ENCODE results near the gene WWOX. TPM values are rescaled to one million over a fixed set of nuclear protein-coding genes. Genes with fewer than 3 reads are reported as not detected.
A peak's percentile ranks its signal among the peaks of the same experiment; 100 is the strongest.

The WWOX gene
- total and polyA plus RNA-seq, 2 of the 13 experiments (the other 11 are each of a cell fraction or from before 2014, with no cell fraction given): 9.1 to 37.4 TPM

DNA sequence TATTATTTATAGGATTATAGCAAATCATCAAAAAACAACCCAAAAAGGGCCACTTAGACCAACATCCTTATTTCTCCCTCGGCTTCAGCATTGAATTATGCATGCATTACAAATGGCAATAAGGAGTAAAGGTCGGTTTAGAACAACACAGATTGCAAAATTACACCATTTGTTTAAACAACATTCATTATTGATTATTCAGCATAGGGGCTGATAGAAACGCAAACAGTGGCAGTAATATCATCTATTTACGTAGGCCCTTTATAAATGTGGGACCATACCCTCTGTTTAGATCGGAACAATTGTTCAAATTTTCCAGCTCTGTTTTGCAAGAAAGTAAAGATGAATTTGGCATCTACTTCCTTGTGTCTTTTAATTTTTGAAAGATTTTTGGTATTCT is 153.3 kb downstream of the WWOX start (continued):
- TF ChIP-seq CHD4 (IDR thresholded peaks at IDR 0.05; ENCODE audit: borderline replicate concordance, low read length) (peak; percentile 53; the same call in 1 of the 2 replicates), NCOA2 (CRISPR knock-in tag; IDR thresholded peaks at IDR 0.05) (peak; percentile 93), ZMYM4 (CRISPR knock-in tag; IDR thresholded peaks at IDR 0.05) (peak; percentile 82), EED (CRISPR knock-in tag; IDR thresholded peaks at IDR 0.05) (no peak), ZNF670 (CRISPR knock-in tag; IDR thresholded peaks at IDR 0.05; ENCODE audit: borderline replicate concordance) (no peak), ZNF878 (CRISPR knock-in tag; IDR thresholded peaks at IDR 0.05) (peak; percentile 75; the same call in 1 of the 2 replicates), EHMT2 (IDR thresholded peaks at IDR 0.05; ENCODE audit: borderline replicate concordance, low read depth, low read length) (peak; percentile 33; the same call in 1 of the 2 replicates), NFYC (CRISPR knock-in tag; IDR thresholded peaks at IDR 0.05) (no peak), SPEN (CRISPR knock-in tag; IDR thresholded peaks at IDR 0.05; ENCODE audit: low read depth) (no peak), ZBTB8A (CRISPR knock-in tag; IDR thresholded peaks at IDR 0.05; ENCODE audit: borderline replicate concordance, low read depth) (no peak), PHF8 (CRISPR knock-in tag; IDR thresholded peaks at IDR 0.05) (no peak), ZNF709 (CRISPR knock-in tag; IDR thresholded peaks at IDR 0.05) (no peak), ZNF205 (CRISPR knock-in tag; IDR thresholded peaks at IDR 0.05) (no peak; the same call in 1 of the 2 replicates), ZNF101 (CRISPR knock-in tag; IDR thresholded peaks at IDR 0.05; ENCODE audit: borderline replicate concordance, low read depth) (no peak), TMF1 (CRISPR knock-in tag; IDR thresholded peaks at IDR 0.05; ENCODE audit: low read depth) (0 out of 2 replicates have a peak, but pooled peaks have one; percentile 54), ZMYM2 (CRISPR knock-in tag; IDR thresholded peaks at IDR 0.05) (no peak), ZNF292 (CRISPR knock-in tag; IDR thresholded peaks at IDR 0.05; ENCODE audit: borderline replicate concordance, low read depth) (0 out of 2 replicates have a peak, but pooled peaks have one; percentile 42), NR2F1 (CRISPR knock-in tag; IDR thresholded peaks at IDR 0.05) (peak; percentile 19 to 81; a peak in 3 of 4 replicates), ZSCAN12 (CRISPR knock-in tag; IDR thresholded peaks at IDR 0.05) (no peak), NCOR1 (IDR thresholded peaks at IDR 0.05; ENCODE audit: borderline replicate concordance, low read length) (peak; percentile 93), ZIK1 (CRISPR knock-in tag; IDR thresholded peaks at IDR 0.05; ENCODE audit: borderline replicate concordance, low read depth) (no peak), RORA (CRISPR knock-in tag; IDR thresholded peaks at IDR 0.05) (no peak), YY1 (IDR thresholded peaks at IDR 0.05; ENCODE audit: insufficient read depth, insufficient replicate concordance, low read depth, low read length) (no peak), MIER3 (CRISPR knock-in tag; IDR thresholded peaks at IDR 0.05; ENCODE audit: borderline replicate concordance) (peak; percentile 94), ZNF343 (CRISPR knock-in tag; IDR thresholded peaks at IDR 0.05) (no peak), ZFP41 (CRISPR knock-in tag; IDR thresholded peaks at IDR 0.05; ENCODE audit: borderline replicate concordance) (no peak), SRF (IDR thresholded peaks at IDR 0.05; ENCODE audit: low read depth, low read length) (no peak), ZBTB21 (CRISPR knock-in tag; IDR thresholded peaks at IDR 0.05) (no peak; the same call in 1 of the 2 replicates), BCL6 (CRISPR knock-in tag; IDR thresholded peaks at IDR 0.05) (peak; percentile 86)
- TF ChIP-seq, protein P1, sequence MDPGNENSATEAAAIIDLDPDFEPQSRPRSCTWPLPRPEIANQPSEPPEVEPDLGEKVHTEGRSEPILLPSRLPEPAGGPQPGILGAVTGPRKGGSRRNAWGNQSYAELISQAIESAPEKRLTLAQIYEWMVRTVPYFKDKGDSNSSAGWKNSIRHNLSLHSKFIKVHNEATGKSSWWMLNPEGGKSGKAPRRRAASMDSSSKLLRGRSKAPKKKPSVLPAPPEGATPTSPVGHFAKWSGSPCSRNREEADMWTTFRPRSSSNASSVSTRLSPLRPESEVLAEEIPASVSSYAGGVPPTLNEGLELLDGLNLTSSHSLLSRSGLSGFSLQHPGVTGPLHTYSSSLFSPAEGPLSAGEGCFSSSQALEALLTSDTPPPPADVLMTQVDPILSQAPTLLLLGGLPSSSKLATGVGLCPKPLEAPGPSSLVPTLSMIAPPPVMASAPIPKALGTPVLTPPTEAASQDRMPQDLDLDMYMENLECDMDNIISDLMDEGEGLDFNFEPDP (CRISPR knock-in tag; conservative IDR thresholded peaks at IDR 0.05): no peak
